ENCODE data around the gene MGME1.

The MGME1 gene

DNA sequence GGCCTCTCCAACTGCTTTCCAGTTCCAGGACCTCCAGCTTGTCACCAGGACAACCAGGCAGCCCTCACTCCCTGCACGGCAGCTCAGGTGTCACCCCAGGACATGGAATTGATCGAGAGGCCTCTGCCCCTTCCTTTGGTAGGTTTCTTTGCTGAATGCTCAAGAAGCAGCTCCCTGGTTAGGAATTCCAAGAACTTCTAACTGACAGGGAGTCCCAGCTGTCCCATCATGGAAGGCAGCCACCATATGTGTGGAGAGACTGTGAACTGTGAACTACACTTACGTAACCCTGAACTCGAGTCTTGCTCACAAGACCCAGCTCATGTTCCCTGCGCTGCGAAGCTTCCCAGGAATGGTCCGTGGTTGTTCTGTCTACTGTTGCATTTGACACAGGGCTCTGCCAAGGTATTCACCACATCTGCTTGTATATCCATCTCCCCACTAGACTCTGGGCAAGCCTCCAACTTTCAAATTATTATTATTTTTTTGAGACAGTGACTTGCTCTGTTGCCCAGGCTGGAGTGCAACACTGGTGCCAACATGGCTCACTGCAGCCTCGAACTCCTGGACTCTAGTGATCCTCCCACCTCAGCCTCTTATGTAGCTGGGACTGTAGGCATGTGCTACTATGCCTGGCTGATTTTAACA, 35.7 kb downstream of the MGME1 start:
- no peak overlapping the region for H3K4me2 ChIP-seq (ENCODE audit: low read length)
- H3K4me3 ChIP-seq (ENCODE audit: low read length): no peak overlapping the region
- no peaks in the 10 kb centered on the region for H3K36me3 ChIP-seq (ENCODE audit: insufficient read depth, low read length)
- no peak overlapping the region for H3K9ac ChIP-seq (ENCODE audit: low read depth, low read length)
- H3K9me3 ChIP-seq (replicated peaks; ENCODE audit: low read length): no peaks in the 10 kb centered on the region
- H3K27me3 ChIP-seq (ENCODE audit: control insufficient read depth, insufficient read depth, low read length): no peaks in the 10 kb centered on the region
- no peaks in the 10 kb centered on the region for H3K4me1 ChIP-seq (ENCODE audit: control insufficient read depth, insufficient read depth, low read length)

DNA sequence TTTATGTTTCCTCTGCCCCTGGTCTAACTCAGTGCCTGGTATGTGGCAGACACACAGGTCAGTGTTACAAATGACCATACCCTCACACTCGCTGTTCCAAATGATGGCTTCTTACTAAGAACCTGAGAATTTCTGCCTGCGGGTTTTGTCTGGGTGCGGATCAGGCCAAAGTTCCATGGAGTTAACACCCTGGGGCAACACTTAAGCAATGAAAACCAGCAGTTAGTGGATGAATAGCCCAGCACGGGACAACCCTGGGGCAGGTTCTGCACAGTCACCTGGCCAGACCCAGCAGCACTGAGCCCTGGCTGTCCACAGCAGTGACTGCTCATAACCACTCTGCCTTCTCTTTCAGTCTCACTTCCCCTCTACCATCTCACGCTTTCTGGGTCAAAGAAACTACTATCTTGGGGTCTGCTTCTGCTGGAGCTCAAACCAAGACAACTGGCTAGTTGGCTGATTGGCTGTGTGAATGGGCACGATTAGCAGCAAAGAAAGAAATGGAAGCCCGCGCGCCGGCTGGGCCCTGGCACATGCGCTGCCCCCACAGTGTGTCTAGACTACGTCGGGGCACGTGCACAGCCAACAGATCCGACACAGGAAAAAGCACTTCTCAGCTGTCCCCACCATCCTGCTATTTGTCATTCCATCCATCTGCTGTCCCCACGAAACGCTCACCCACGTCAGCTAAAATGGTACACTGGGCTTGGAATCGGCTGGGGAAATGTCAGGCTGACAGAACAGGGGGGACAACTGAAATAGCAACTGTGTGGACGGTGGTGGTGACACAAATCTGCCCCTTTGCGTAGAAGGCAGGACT, 36.6 kb downstream of the MGME1 start:
- Histone ChIP-seq H3K36me3 (ENCODE audit: insufficient read depth, low read length) (no peaks in the 10 kb centered on the region), H3K4me2 (ENCODE audit: low read length) (no peak overlapping the region), H3K4me1 (ENCODE audit: control insufficient read depth, insufficient read depth, low read length) (no peaks in the 10 kb centered on the region), H3K4me3 (ENCODE audit: low read length) (no peak overlapping the region), H3K9me3 (replicated peaks; ENCODE audit: low read length) (no peaks in the 10 kb centered on the region), H3K9ac (ENCODE audit: low read depth, low read length) (no peak overlapping the region), H3K27me3 (ENCODE audit: control insufficient read depth, insufficient read depth, low read length) (no peaks in the 10 kb centered on the region)

DNA sequence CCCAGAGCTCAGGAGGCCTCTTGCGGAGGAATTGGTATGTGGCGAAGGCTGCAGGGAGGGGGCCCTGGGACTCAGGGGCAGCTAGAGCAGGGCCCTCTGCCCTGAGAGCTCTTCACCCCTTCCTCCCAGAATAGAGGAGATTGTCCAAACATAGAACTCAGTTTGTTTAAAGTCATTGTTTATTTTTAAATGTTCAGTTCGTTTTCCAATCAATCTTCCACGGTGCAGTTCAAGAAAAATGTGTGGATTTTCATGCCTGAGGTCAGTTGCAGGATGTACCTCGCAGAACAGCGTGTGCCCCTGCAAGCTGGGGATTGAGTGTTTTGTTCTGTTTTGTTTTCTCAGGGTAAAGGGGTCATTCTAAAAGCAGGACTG, 37.2 kb downstream of the MGME1 start:
- no peak overlapping the region for H3K4me3 ChIP-seq (ENCODE audit: low read length)
- H3K4me2 ChIP-seq (ENCODE audit: low read length): no peak overlapping the region
- no peaks in the 10 kb centered on the region for H3K4me1 ChIP-seq (ENCODE audit: control insufficient read depth, insufficient read depth, low read length)
- no peaks in the 10 kb centered on the region for H3K36me3 ChIP-seq (ENCODE audit: insufficient read depth, low read length)
- H3K27me3 ChIP-seq (ENCODE audit: control insufficient read depth, insufficient read depth, low read length): no peaks in the 10 kb centered on the region
- H3K9me3 ChIP-seq (replicated peaks; ENCODE audit: low read length): no peaks in the 10 kb centered on the region
- H3K9ac ChIP-seq (ENCODE audit: low read depth, low read length): no peak overlapping the region

DNA sequence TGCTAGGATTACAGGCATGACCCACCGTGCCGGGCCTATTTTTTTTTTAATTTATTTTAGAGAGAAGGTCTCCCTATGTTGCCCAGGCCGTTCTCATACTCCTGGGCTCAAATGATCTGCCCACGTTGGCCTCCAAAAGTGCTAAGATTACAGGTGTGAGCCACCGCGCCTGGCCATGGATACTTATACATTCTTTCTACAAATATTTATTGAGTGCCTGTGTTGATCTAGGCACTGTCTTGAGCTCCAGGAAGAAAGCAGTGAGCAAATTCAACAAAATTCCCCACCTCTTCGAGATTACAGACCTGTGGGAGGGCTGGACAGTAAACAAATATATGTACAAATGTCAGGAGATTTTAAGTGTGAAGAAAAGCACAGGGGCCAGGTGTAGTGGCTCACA, 37.9 kb downstream of the MGME1 start:
- H3K4me2 ChIP-seq (ENCODE audit: low read length): no peak overlapping the region
- H3K9ac ChIP-seq (ENCODE audit: low read depth, low read length): no peak overlapping the region
- no peaks in the 10 kb centered on the region for H3K9me3 ChIP-seq (replicated peaks; ENCODE audit: low read length)
- no peaks in the 10 kb centered on the region for H3K36me3 ChIP-seq (ENCODE audit: insufficient read depth, low read length)
- H3K4me1 ChIP-seq (ENCODE audit: control insufficient read depth, insufficient read depth, low read length): no peaks in the 10 kb centered on the region
- H3K27me3 ChIP-seq (ENCODE audit: control insufficient read depth, insufficient read depth, low read length): no peaks in the 10 kb centered on the region
- H3K4me3 ChIP-seq (ENCODE audit: low read length): no peak overlapping the region

DNA sequence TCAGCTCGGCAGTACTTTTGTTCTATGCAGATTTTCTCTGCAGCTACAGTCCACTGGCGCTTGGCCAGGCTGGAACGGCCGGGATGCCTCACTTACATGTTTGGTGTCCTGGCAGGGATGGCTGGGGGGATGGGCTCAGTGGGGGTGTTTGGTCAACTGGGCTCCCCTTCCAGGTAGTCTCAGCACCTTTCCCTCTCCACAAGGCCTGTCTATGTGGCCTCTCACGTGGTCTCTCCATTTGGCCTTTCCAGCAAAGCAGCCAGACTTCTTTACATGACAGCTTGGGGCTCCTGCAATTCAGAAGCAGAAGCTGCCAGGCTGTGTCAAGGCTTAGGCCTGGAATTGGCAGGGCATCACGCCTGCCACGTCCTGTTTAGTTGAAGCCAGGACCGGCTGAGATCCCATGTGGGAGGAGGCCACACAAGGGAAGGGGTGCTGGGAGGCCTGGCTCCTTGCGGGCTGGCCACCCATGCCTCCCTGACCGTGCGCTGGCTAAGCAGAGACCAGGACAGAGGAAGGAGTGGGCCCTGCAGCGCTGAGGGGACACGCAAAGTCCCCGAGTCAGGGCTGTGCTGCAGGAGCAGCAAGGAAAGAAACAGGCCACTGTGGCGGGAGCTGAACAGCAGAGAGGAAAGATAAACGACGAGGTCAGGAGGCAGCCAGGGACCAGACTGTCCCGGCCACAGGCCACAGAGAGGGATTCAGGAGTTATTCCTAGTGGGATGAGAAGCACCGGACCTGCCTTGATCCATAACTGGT, 38.9 kb downstream of the MGME1 start:
- Histone ChIP-seq H3K9ac (ENCODE audit: low read depth, low read length) (no peak overlapping the region), H3K4me3 (ENCODE audit: low read length) (no peak overlapping the region), H3K9me3 (replicated peaks; ENCODE audit: low read length) (no peaks in the 10 kb centered on the region), H3K4me2 (ENCODE audit: low read length) (no peak overlapping the region), H3K4me1 (ENCODE audit: control insufficient read depth, insufficient read depth, low read length) (no peaks in the 10 kb centered on the region), H3K27me3 (ENCODE audit: control insufficient read depth, insufficient read depth, low read length) (no peaks in the 10 kb centered on the region), H3K36me3 (ENCODE audit: insufficient read depth, low read length) (no peaks in the 10 kb centered on the region)

DNA sequence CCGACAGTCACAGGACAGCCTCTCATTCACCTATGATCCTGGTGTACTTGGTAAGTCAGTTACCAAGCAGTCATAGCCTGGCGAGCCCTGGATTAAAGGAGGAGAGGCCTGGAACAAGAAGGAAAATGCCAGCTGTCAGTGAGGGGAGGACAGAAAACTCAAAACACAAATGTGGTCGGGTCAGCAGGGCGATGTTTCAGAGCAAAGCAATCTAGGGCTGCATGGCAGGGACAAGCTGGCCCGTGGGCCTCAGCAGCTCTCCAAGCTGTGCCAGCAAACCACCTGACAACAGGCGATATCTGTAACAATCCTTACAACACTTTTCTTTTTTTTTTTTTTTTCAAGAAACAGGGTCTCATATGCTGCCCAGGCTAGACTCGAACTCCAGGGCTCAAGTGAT, 40.3 kb downstream of the MGME1 start:
- no peaks in the 10 kb centered on the region for H3K36me3 ChIP-seq (ENCODE audit: insufficient read depth, low read length)
- H3K4me1 ChIP-seq (ENCODE audit: control insufficient read depth, insufficient read depth, low read length): no peaks in the 10 kb centered on the region
- H3K4me2 ChIP-seq (ENCODE audit: low read length): no peak overlapping the region
- no peak overlapping the region for H3K9ac ChIP-seq (ENCODE audit: low read depth, low read length)
- no peak overlapping the region for H3K4me3 ChIP-seq (ENCODE audit: low read length)
- H3K9me3 ChIP-seq (replicated peaks; ENCODE audit: low read length): no peaks in the 10 kb centered on the region
- H3K27me3 ChIP-seq (ENCODE audit: control insufficient read depth, insufficient read depth, low read length): no peaks in the 10 kb centered on the region

DNA sequence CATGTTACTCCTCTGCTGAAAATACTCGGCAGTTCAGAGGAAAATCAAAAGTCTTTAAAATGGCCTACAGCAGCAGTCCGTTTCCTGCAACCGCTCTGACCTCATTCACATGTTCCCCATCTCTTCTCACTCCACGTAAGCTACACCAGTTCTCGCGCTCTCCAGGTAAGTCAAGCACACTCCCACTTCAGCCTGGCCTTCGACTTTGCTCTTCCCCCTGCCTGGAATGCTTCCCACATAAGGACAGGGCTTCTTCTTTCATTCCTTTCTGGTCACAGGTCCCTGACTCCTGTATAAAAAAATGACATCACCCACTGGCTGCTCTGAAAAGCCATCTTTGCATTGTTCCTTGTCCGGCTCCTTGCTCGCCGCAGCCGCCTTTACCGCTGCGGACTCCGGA, 42.7 kb downstream of the MGME1 start:
- H3K4me1 ChIP-seq (ENCODE audit: control insufficient read depth, insufficient read depth, low read length): no peaks in the 10 kb centered on the region

DNA sequence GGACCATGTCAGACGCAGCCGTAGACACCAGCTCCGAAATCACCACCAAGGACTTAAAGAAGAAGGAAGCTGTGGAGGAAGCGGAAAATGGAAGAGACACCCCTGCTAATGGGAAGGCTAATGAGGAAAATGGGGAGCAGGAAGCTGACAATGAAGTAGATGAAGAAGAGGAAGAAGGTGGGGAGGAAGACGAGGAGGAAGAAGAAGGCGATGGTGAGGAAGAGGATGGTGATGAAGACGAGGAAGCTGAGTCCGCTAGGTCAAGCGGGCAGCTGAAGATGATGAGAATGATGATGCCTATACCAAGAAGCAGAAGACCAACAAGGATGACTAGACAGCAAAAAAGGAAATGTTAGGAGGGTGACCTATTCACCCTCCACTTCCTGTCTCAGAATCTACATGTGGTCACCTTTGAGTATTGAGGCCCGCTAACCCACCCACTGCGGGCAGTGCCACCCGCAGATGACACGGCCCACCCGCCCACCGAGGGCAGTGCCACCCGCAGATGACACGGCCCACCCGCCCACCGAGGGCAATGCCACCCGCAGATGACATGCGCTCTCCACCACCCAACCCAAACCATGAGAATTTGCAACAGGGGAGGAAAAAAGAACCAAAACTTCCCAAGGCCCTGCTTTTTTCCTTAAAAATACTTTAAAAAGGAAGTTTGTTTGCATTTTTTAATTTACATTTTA, 43.3 kb downstream of the MGME1 start:
- no peaks in the 10 kb centered on the region for H3K27me3 ChIP-seq (ENCODE audit: control insufficient read depth, insufficient read depth, low read length)
- no peak overlapping the region for H3K4me3 ChIP-seq (ENCODE audit: low read length)
- no peaks in the 10 kb centered on the region for H3K9me3 ChIP-seq (replicated peaks; ENCODE audit: low read length)
- no peaks in the 10 kb centered on the region for H3K4me1 ChIP-seq (ENCODE audit: control insufficient read depth, insufficient read depth, low read length)
- no peak overlapping the region for H3K9ac ChIP-seq (ENCODE audit: low read depth, low read length)
- H3K36me3 ChIP-seq (ENCODE audit: insufficient read depth, low read length): no peaks in the 10 kb centered on the region
- no peak overlapping the region for H3K4me2 ChIP-seq (ENCODE audit: low read length)

More for the DNA sequence above, 42.7 kb downstream of the MGME1 start:
- Histone ChIP-seq H3K9me3 (replicated peaks; ENCODE audit: low read length) (no peaks in the 10 kb centered on the region), H3K27me3 (ENCODE audit: control insufficient read depth, insufficient read depth, low read length) (no peaks in the 10 kb centered on the region), H3K36me3 (ENCODE audit: insufficient read depth, low read length) (no peaks in the 10 kb centered on the region), H3K4me2 (ENCODE audit: low read length) (no peak overlapping the region), H3K4me3 (ENCODE audit: low read length) (no peak overlapping the region), H3K9ac (ENCODE audit: low read depth, low read length) (no peak overlapping the region)

DNA sequence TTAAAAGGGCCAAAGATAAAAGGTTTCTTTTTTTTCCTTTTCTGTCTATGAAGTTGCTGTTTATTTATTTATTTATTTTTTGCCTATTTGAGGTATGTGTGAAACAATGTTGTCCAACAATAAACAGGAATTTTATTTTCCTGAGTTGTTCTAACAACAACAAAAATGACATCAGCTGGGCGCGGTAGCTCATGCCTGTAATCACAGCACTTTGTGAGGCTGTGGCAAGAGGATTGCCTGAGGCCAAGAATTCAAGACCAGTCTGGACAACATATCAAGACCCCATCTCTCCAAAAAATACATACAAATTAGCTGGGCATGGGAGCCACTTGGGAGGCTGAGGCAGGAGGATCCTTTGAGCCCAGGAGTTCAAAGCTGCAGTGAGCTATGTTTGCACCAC, 44.1 kb downstream of the MGME1 start:
- H3K27me3 ChIP-seq (ENCODE audit: control insufficient read depth, insufficient read depth, low read length): peaks cover 3% of the 10 kb centered on the region
- no peaks in the 10 kb centered on the region for H3K4me1 ChIP-seq (ENCODE audit: control insufficient read depth, insufficient read depth, low read length)
- no peaks in the 10 kb centered on the region for H3K9me3 ChIP-seq (replicated peaks; ENCODE audit: low read length)
- H3K36me3 ChIP-seq (ENCODE audit: insufficient read depth, low read length): no peaks in the 10 kb centered on the region
- H3K9ac ChIP-seq (ENCODE audit: low read depth, low read length): no peak overlapping the region
- H3K4me2 ChIP-seq (ENCODE audit: low read length): no peak overlapping the region
- no peak overlapping the region for H3K4me3 ChIP-seq (ENCODE audit: low read length)

DNA sequence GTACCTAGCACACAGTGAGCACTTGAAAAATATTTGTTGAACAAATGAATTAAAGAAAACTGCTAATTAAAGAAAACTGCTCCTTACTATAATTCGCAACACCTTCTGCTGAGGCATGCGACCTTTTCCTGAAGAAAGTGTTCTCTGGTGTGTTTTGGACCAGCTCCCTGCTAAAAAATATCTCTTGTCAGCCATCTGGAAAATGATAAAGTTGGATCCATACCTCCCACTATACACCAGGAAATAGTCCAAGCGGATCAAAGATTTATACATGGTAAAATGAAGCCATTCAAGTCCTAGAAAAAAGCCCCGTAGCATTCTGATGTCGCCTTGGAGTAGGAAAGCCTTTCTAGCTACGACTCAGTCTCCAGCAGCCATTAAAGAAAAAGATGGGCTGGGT, 45.6 kb downstream of the MGME1 start:
- H3K9ac ChIP-seq (ENCODE audit: low read depth, low read length): no peak overlapping the region
- no peaks in the 10 kb centered on the region for H3K36me3 ChIP-seq (ENCODE audit: insufficient read depth, low read length)
- no peaks in the 10 kb centered on the region for H3K4me1 ChIP-seq (ENCODE audit: control insufficient read depth, insufficient read depth, low read length)
- H3K9me3 ChIP-seq (replicated peaks; ENCODE audit: low read length): no peaks in the 10 kb centered on the region
- H3K4me2 ChIP-seq (ENCODE audit: low read length): no peak overlapping the region
- peaks cover 12% of the 10 kb centered on the region for H3K27me3 ChIP-seq (ENCODE audit: control insufficient read depth, insufficient read depth, low read length)
- no peak overlapping the region for H3K4me3 ChIP-seq (ENCODE audit: low read length)

DNA sequence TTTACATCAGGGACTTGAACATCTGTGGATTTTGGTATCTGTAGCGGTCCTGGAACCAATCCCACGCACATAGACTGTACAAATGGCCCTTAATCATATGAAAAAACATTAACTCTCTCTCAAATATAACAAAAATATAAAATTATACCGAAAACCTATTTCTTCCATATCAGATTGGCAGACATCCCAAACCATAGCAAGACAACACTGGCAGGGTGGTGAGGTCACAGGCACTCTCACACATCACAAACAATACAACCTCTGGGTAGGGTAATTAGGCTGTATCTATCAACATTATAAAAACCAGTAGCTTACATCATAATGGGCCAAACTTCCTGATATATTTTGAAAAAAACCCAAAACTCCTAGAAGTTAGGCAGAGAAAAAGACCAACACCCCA, 48.0 kb downstream of the MGME1 start:
- Histone ChIP-seq H3K36me3 (ENCODE audit: insufficient read depth, low read length) (no peaks in the 10 kb centered on the region), H3K4me3 (ENCODE audit: low read length) (no peak overlapping the region), H3K4me2 (ENCODE audit: low read length) (no peak overlapping the region), H3K4me1 (ENCODE audit: control insufficient read depth, insufficient read depth, low read length) (no peaks in the 10 kb centered on the region), H3K27me3 (ENCODE audit: control insufficient read depth, insufficient read depth, low read length) (peaks cover 17% of the 10 kb centered on the region), H3K9me3 (replicated peaks; ENCODE audit: low read length) (no peaks in the 10 kb centered on the region), H3K9ac (ENCODE audit: low read depth, low read length) (no peak overlapping the region)

Data from skeletal muscle satellite cell (primary cell).